SU-DHL-6 (cell line): ENCODE data around the gene CLEC4F.

Source experiments
- H2AFZ ChIP-seq: fragments of 200-600 bp; sonication (generic); 2 replicates; pipeline ENCODE4 v1.6.1; 2014; ENCODE audit warnings: low read depth, mild to moderate bottlenecking, moderate library complexity, mixed read lengths, antibody characterized with exemption, low read length; ENCODE audit not compliant: severe bottlenecking
- H3F3A ChIP-seq: fragments of 200-600 bp; shearing (Covaris generic); 2 replicates; pipeline ENCODE4 v1.6.0; 2016; ENCODE audit warnings: antibody characterized with exemption, mild to moderate bottlenecking; ENCODE audit not compliant: insufficient read depth
- H3K27ac ChIP-seq: fragments of 200-600 bp; sonication (generic); 2 replicates; pipeline ENCODE4 v1.5.1; 2016; ENCODE audit warnings: low read depth, mild to moderate bottlenecking, low read length, moderate library complexity, mixed read lengths
- H3K27me3 ChIP-seq: fragments of 200-600 bp; sonication (generic), shearing (Covaris generic); 2 replicates; pipeline ENCODE4 v1.6.0; 2014; ENCODE audit warnings: mild to moderate bottlenecking, low read length
- H3K36me3 ChIP-seq: fragments of 200-600 bp; sonication (generic); 2 replicates; pipeline ENCODE4 v1.6.1; 2014; ENCODE audit warnings: mild to moderate bottlenecking, low read length, mixed read lengths
- H3K4me2 ChIP-seq: fragments of 300-600, 200-600 bp; shearing (Covaris generic), sonication (generic); 2 replicates; pipeline ENCODE4 v1.6.0; 2014; ENCODE audit warnings: low read length, low read depth, mild to moderate bottlenecking; ENCODE audit not compliant: poor library complexity, severe bottlenecking
- H3K4me3 ChIP-seq: fragments of 200-600 bp; sonication (generic); 2 replicates; pipeline ENCODE4 v1.5.1; 2014; ENCODE audit warnings: antibody characterized with exemption, low read length, mild to moderate bottlenecking, mixed read lengths; ENCODE audit not compliant: insufficient read depth, poor library complexity, severe bottlenecking
- H3K79me2 ChIP-seq: fragments of 200-600 bp; sonication (generic); 2 replicates; pipeline ENCODE4 v1.6.1; 2014; ENCODE audit warnings: mild to moderate bottlenecking, low read length, moderate library complexity; ENCODE audit not compliant: insufficient read depth
- H3K9ac ChIP-seq: fragments of 200-600 bp; sonication (generic); 2 replicates; pipeline ENCODE4 v1.7.0; 2014; ENCODE audit warnings: mild to moderate bottlenecking, low read length
- H3K9me2 ChIP-seq: fragments of 200-600 bp; sonication (generic); replicated peaks from 2 replicates; pipeline ENCODE4 v1.6.1; 2014; ENCODE audit warnings: low read length; ENCODE audit not compliant: insufficient read depth
- H3K9me3 ChIP-seq: fragments of 200-600 bp; sonication (generic); 2 replicates; pipeline ENCODE4 v1.6.1; 2014; ENCODE audit warnings: low read length, mixed read lengths; ENCODE audit not compliant: insufficient read depth
- H4K20me1 ChIP-seq: fragments of 200-600 bp; sonication (generic); 2 replicates; pipeline ENCODE4 v1.6.1; 2014; ENCODE audit warnings: low read depth, mild to moderate bottlenecking, antibody characterized with exemption, low read length, moderate library complexity, mixed read lengths
- CTCF ChIP-seq: fragments of 200-600 bp; sonication (generic); IDR thresholded peaks from one replicate; pipeline ENCODE4 v1.5.1; 2017; ENCODE audit warnings: antibody characterized with exemption, mild to moderate bottlenecking, low read length, moderate library complexity; ENCODE audit not compliant: insufficient read depth, poor library complexity, severe bottlenecking
- EZH2phosphoT487 ChIP-seq: fragments of 200-600 bp; sonication (generic), shearing (Covaris generic); conservative IDR thresholded peaks from 2 replicates; pipeline ENCODE4 v1.6.1; 2018; ENCODE audit warnings: mild to moderate bottlenecking, antibody characterized with exemption, low read length, moderate library complexity, mixed read lengths

Gene CLEC4F

GRCh38 chr2:70784320-70784719, 36.1 kb downstream of the CLEC4F start:
- Histone ChIP-seq H3F3A (no peaks in the 10 kb centered on the region), H3K9me2 (no peaks in the 10 kb centered on the region), H2AFZ (no peak overlapping the region), H3K79me2 (no peaks in the 10 kb centered on the region), H3K27me3 (no peaks in the 10 kb centered on the region), H3K9me3 (no peaks in the 10 kb centered on the region), H3K27ac (no peak overlapping the region), H3K36me3 (no peaks in the 10 kb centered on the region), H3K4me3 (no peak overlapping the region), H3K9ac (no peak overlapping the region), H4K20me1 (no peaks in the 10 kb centered on the region), H3K4me2 (no peak overlapping the region)
- no peak for TF ChIP-seq CTCF
- TF ChIP-seq EZH2phosphoT487 = no peak

GRCh38 chr2:70779911-70780545, 40.4 kb downstream of the CLEC4F start:
- H3K27ac ChIP-seq = no peak overlapping the region
- no peaks in the 10 kb centered on the region for H3K9me3 ChIP-seq
- H3K9me2 ChIP-seq = no peaks in the 10 kb centered on the region
- H3K36me3 ChIP-seq = no peaks in the 10 kb centered on the region
- H3K79me2 ChIP-seq = no peaks in the 10 kb centered on the region
- no peak overlapping the region for H3K9ac ChIP-seq
- H3K4me2 ChIP-seq = no peak overlapping the region
- H4K20me1 ChIP-seq = no peaks in the 10 kb centered on the region
- no peak overlapping the region for H2AFZ ChIP-seq
- no peak for TF ChIP-seq CTCF
- TF ChIP-seq EZH2phosphoT487 = no peak
- H3K4me3 ChIP-seq = no peak overlapping the region
- no peaks in the 10 kb centered on the region for H3K27me3 ChIP-seq
- no peaks in the 10 kb centered on the region for H3F3A ChIP-seq

- H3F3A ChIP-seq = no peaks in the 10 kb centered on the region
- H3K9ac ChIP-seq = no peak overlapping the region
- H3K27ac ChIP-seq = no peak overlapping the region
- H3K4me2 ChIP-seq = no peak overlapping the region
- no peak for TF ChIP-seq EZH2phosphoT487
- no peak for TF ChIP-seq CTCF
- H3K79me2 ChIP-seq = no peaks in the 10 kb centered on the region
- H3K4me3 ChIP-seq = no peak overlapping the region
- H3K9me3 ChIP-seq = no peaks in the 10 kb centered on the region
- H3K36me3 ChIP-seq = no peaks in the 10 kb centered on the region
- no peaks in the 10 kb centered on the region for H3K9me2 ChIP-seq
- no peaks in the 10 kb centered on the region for H3K27me3 ChIP-seq
- H4K20me1 ChIP-seq = no peaks in the 10 kb centered on the region
- H2AFZ ChIP-seq = no peak overlapping the region
Measured at GRCh38 chr2:70779491-70779890, 40.9 kb downstream of the CLEC4F start.
